SK-N-SH (cell line): ENCODE measurements around the gene MYLK4.

Experiments
- CHD2 ChIP-seq: fragments of 150-350 bp; IDR thresholded peaks from 2 replicates; pipeline ENCODE4 v1.6.1; 2018; ENCODE audit warnings: low read length; ENCODE audit not compliant: partially characterized antibody
- CTCF ChIP-seq: fragments of 200-600 bp; sonication (generic); IDR thresholded peaks from 2 replicates; pipeline ENCODE4 v1.6.1; 2017; ENCODE audit warnings: antibody characterized with exemption, mild to moderate bottlenecking, moderate library complexity
- GABPA ChIP-seq: IDR thresholded peaks from 2 replicates; pipeline ENCODE4 v1.4.0; 2012; ENCODE audit warnings: low read depth, mild to moderate bottlenecking
- MEF2A ChIP-seq: IDR thresholded peaks from 2 replicates; pipeline ENCODE4 v1.4.0; 2012; ENCODE audit warnings: low read depth, borderline replicate concordance
- NRF1 ChIP-seq: IDR thresholded peaks from 2 replicates; pipeline ENCODE4 v1.6.1; 2012; ENCODE audit warnings: low read depth, mild to moderate bottlenecking, low read length
- RXRA ChIP-seq: IDR thresholded peaks from 2 replicates; pipeline ENCODE4 v1.4.0; 2012; ENCODE audit warnings: low read depth, mild to moderate bottlenecking, borderline replicate concordance
- SMC3 ChIP-seq: IDR thresholded peaks from 2 replicates; pipeline ENCODE4 v1.6.1; 2012; ENCODE audit warnings: low read depth, low read length, improper control_type of control experiment
- TAF1 ChIP-seq: IDR thresholded peaks from 2 replicates; pipeline ENCODE4 v1.6.1; 2012; ENCODE audit warnings: low read depth, mild to moderate bottlenecking, low read length, moderate library complexity, borderline replicate concordance

- TF ChIP-seq CHD2 (no peak), CTCF (no peak), TAF1 (no peak), NRF1 (no peak), MEF2A (no peak), SMC3 (no peak), GABPA (no peak), RXRA (no peak)
Observed at GRCh38 chr6:2713473-2714110, 37.1 kb downstream of the MYLK4 start.
